Measurements from ENCODE around the gene FKBP1C. TPM values are rescaled to one million over a fixed set of nuclear protein-coding genes. Genes with fewer than 3 reads are reported as not detected.
"Not testable (repeated sequence)": the region's sequence is repeated elsewhere in the genome, so short reads cannot be mapped to it uniquely, and the experiment has no call there.

FKBP1C gene
- total RNA-seq (4.8 and 7.7 TPM in 2 replicates), polyA plus RNA-seq (1.7 and 2.0 TPM in 2 replicates), polyA minus RNA-seq (2.1 and 3.5 TPM in 2 replicates), Bru-seq, nascent RNA (not detected), BruChase-seq, experiment 1, labeled RNA remaining after a 6-hour chase (percentile 38 among the genes with signal in this experiment), BruChase-seq, experiment 2, labeled RNA remaining after a 2-hour chase (not detected)
- 2.9 and 3.3 TPM in 2 replicates for polyA plus RNA-seq (2011; cell fraction: cytosol; rRNA removed)
- 1.3 and 2.0 TPM in 2 replicates for polyA plus RNA-seq (2011; cell fraction: nucleus; rRNA removed)
- 19.2 and 30.5 TPM in 2 replicates for polyA plus RNA-seq (2012)
- polyA minus RNA-seq (2011; cell fraction: cytosol; rRNA and poly(A)+ RNA removed): not detected
- polyA minus RNA-seq (2011; cell fraction: nucleus; rRNA and poly(A)+ RNA removed): 0.38 and 1.3 TPM in 2 replicates
- long read RNA-seq: 0 reads

DNA sequence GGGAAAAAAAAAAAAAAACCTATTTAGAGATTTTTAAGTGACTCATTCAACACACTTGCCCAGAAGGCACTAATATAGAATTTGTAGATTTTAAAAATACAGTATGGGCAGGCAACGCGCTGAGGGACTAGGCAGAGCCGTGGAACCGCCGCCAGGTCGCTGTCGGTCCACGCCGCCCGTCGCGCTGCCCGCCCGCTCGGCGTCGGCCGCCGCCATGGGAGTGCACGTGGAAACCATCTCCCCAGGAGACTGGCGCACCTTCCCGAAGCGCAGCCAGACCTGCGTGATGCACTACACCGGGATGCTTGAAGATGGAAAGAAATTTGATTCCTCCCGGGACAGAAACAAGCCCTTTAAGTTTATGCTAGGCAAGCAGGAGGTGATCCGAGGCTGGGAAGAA is at the start of gene FKBP1C:
TSS of gene FKBP1C (plus strand) at position 127 of the 400 bp plus-strand sequence.
- POLR2A ChIA-PET, FAIRE-seq: not testable (repeated sequence)

DNA sequence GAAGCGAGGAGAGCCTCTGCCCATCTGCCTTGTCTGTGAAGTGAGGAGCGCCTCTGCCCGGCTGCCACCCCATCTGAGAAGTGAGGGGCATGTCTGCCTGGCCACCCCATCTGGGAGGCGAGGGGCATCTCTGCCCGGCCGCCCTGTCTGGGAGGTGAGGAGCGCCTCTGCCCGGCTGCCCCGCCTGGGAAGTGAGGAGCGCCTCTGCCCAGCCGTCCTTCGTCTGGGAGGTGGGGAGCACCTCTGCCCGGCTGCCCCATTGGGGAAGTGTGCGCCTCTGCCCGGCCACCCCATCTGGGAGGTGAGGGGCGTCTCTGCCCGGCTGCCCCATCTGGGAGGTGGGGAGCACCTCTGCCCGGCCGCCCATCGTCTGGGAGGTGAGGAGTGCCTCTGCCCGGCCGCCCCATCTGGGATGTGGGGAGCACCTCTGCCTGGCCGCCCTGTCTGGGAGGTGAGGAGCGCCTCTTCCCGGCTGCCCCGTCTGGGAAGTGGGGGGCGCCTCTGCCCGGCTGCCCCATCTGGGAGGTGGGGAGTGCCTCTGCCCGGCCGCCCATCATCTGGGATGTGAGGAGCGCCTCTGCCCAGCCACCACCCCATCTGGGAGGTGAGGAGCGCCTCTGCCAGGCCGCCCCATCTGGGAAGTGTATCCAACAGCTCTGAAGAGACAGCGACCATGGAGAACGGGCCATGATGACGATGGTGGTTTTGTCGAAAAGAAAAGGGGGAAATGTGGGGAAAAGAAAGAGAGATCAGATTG is 47.0 kb upstream of the FKBP1C start:
- H3K4me1 ChIP-seq (ENCODE audit: control insufficient read depth, extremely low read depth, insufficient read depth, low read length); H3K4me3 ChIP-seq (replicated peaks in 1 of 3; ENCODE audit: insufficient read depth in 1 of 3, low read depth in 1 of 3, low read length in 3 of 3); BruUV-seq (replicated peaks); POLR2A ChIA-PET; H3K9me3 ChIP-seq (replicated peaks; ENCODE audit: control insufficient read depth, insufficient read depth, low read length); H3K9me1 ChIP-seq (replicated peaks; ENCODE audit: control insufficient read depth, extremely low read depth, insufficient read depth, low read length); H3K9ac ChIP-seq (replicated peaks; ENCODE audit: extremely low read depth, insufficient read depth, low read length); H3K4me2 ChIP-seq (ENCODE audit: insufficient read depth, low read length); H3K27ac ChIP-seq (ENCODE audit: insufficient read depth, low read depth, low read length); FAIRE-seq; H2AFZ ChIP-seq (ENCODE audit: low read depth, low read length); dilution Hi-C loops (cut with MboI; ENCODE audit: extremely low pct_ligation_motif_present, low sequenced_read_pairs); CTCF ChIA-PET; H3K36me3 ChIP-seq (ENCODE audit: control insufficient read depth in 2 of 2, extremely low read depth in 1 of 2, insufficient read depth in 2 of 2, low read length in 2 of 2); DNase-seq (ENCODE audit: low read depth, low spot score); H3K27me3 ChIP-seq (ENCODE audit: control insufficient read depth in 2 of 2, insufficient read depth in 2 of 2, low read length in 2 of 2); intact Hi-C loops (cut with micrococcal nuclease); H4K20me1 ChIP-seq (replicated peaks; ENCODE audit: control insufficient read depth, extremely low read depth, insufficient read depth, low read length); H3K79me2 ChIP-seq (ENCODE audit: control insufficient read depth, insufficient read depth, low read length): not testable (repeated sequence)

More for the DNA sequence above, at the start of gene FKBP1C:
- H3K4me3 ChIP-seq (replicated peaks in 1 of 3; ENCODE audit: insufficient read depth in 1 of 3, low read depth in 1 of 3, low read length in 3 of 3); DNase-seq (ENCODE audit: low read depth, low spot score); intact Hi-C loops (cut with micrococcal nuclease); H3K4me1 ChIP-seq (ENCODE audit: control insufficient read depth, extremely low read depth, insufficient read depth, low read length); dilution Hi-C loops (cut with MboI; ENCODE audit: extremely low pct_ligation_motif_present, low sequenced_read_pairs); H4K20me1 ChIP-seq (replicated peaks; ENCODE audit: control insufficient read depth, extremely low read depth, insufficient read depth, low read length); H2AFZ ChIP-seq (ENCODE audit: low read depth, low read length); H3K27me3 ChIP-seq (ENCODE audit: control insufficient read depth in 2 of 2, insufficient read depth in 2 of 2, low read length in 2 of 2); CTCF ChIA-PET; H3K9me1 ChIP-seq (replicated peaks; ENCODE audit: control insufficient read depth, extremely low read depth, insufficient read depth, low read length); H3K36me3 ChIP-seq (ENCODE audit: control insufficient read depth in 2 of 2, extremely low read depth in 1 of 2, insufficient read depth in 2 of 2, low read length in 2 of 2); H3K27ac ChIP-seq (ENCODE audit: insufficient read depth, low read depth, low read length); BruUV-seq (replicated peaks); H3K9me3 ChIP-seq (replicated peaks; ENCODE audit: control insufficient read depth, insufficient read depth, low read length); H3K4me2 ChIP-seq (ENCODE audit: insufficient read depth, low read length); H3K9ac ChIP-seq (replicated peaks; ENCODE audit: extremely low read depth, insufficient read depth, low read length); H3K79me2 ChIP-seq (ENCODE audit: control insufficient read depth, insufficient read depth, low read length): not testable (repeated sequence)

All from endothelial cell of umbilical vein (primary cell).